ENCODE results near the gene ACSL4.

DNA sequence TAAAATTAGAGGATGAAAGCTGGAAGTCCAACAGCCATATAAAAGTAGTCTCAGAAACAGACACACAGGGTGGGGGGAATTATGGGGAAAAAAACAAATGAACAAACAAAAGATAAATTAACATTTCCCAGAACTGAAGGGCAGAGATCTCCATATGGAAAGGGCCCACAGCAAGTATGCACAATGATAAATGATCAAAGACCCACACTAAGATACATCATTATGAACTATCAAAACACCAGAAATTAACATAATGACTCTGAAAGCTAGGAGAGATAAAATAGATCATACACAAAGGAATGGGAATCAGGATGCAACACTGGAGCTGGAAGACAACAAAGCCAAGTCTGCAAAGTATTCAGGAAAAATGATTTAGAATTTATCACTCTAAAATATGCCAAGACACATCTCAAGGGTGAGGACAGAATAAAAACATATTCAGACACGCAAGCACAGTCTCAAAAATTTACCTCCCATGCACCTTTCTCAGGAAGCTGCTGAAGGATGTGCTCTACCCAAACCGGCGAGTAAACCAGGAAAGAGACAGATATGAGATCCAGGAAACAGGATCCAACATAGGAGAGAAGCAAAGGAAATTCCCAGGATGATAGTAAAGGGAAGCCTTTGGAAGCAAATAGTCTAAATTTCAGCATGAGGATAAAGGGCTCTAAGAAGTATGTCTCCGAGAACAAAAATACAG is 77.4 kb downstream of the ACSL4 start:
- no peak for TF ChIP-seq POLR2A (conservative IDR thresholded peaks at IDR 0.05)
- TF ChIP-seq ZNF695 (CRISPR knock-in tag; IDR thresholded peaks at IDR 0.05) = no peak
- TF ChIP-seq ZNF224 (CRISPR knock-in tag; IDR thresholded peaks at IDR 0.05) = no peak
